Nephron (organoid): ENCODE data around the gene VWA5B1.

Experiments used
- H3K27ac Mint-ChIP-seq, 3 experiments: 2 replicates each; pipeline ENCODE4 v1.8.0; 2020; ENCODE audit warnings: mixed read lengths in 3 of 3, mild to moderate bottlenecking in 2 of 3, moderate library complexity in 1 of 3
- H3K27me3 Mint-ChIP-seq: 2 replicates; pipeline ENCODE4 v1.8.0; 2021; ENCODE audit warnings: low read depth, mild to moderate bottlenecking, moderate library complexity, mixed read lengths
- H3K36me3 Mint-ChIP-seq: 2 replicates; pipeline ENCODE4 v1.8.0; 2020; ENCODE audit warnings: low read depth, mixed read lengths
- H3K4me1 Mint-ChIP-seq: 2 replicates; pipeline ENCODE4 v1.8.0; 2020; ENCODE audit warnings: mixed read lengths
- H3K4me3 Mint-ChIP-seq, 3 experiments: 2 replicates each; pipeline ENCODE4 v1.8.0; 2020; ENCODE audit warnings: mild to moderate bottlenecking in 3 of 3, mixed read lengths in 3 of 3, moderate library complexity in 2 of 3
- H3K9me3 Mint-ChIP-seq: 2 replicates; pipeline ENCODE4 v1.8.0; 2020; ENCODE audit warnings: mixed read lengths
- TF ChIP-seq, protein P1 (sequence below), 3 experiments: fragments of 200-600 bp; sonication (generic); IDR thresholded peaks; one replicate each; pipeline ENCODE4 v1.5.0; 2021; ENCODE audit warnings: antibody characterized with exemption in 3 of 3; ENCODE audit not compliant: unreplicated experiment in 3 of 3

The VWA5B1 gene

DNA sequence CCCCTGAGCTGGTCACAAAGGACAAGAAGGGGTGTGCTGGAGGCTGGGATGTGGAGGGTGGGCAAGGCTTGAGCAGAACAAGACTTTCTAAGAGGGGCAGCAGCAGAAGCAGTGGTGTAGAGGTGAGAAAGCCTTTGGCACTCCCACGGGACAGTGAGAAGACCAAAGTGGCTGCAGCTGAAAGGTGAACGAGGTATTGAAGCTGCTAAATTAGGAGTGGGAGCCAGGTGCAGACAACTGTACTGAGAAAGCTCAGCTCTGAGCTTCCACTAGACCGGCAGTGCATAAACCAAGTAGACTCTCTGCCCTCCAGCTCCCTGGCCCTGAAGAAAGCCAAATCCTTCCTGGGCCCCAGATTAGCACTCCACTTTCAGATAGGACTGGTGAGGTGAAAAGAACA is 93.0 kb downstream of the VWA5B1 start:
- H3K36me3 Mint-ChIP-seq, result no peaks in the 10 kb centered on the region
- no peak overlapping the region for H3K27ac Mint-ChIP-seq
- H3K9me3 Mint-ChIP-seq, result no peaks in the 10 kb centered on the region
- peaks cover 85% of the 10 kb centered on the region for H3K27me3 Mint-ChIP-seq
- TF ChIP-seq, protein P1, sequence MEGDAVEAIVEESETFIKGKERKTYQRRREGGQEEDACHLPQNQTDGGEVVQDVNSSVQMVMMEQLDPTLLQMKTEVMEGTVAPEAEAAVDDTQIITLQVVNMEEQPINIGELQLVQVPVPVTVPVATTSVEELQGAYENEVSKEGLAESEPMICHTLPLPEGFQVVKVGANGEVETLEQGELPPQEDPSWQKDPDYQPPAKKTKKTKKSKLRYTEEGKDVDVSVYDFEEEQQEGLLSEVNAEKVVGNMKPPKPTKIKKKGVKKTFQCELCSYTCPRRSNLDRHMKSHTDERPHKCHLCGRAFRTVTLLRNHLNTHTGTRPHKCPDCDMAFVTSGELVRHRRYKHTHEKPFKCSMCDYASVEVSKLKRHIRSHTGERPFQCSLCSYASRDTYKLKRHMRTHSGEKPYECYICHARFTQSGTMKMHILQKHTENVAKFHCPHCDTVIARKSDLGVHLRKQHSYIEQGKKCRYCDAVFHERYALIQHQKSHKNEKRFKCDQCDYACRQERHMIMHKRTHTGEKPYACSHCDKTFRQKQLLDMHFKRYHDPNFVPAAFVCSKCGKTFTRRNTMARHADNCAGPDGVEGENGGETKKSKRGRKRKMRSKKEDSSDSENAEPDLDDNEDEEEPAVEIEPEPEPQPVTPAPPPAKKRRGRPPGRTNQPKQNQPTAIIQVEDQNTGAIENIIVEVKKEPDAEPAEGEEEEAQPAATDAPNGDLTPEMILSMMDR (IDR thresholded peaks at IDR 0.05; ENCODE audit: unreplicated experiment in 3 of 3), result no peak
- H3K4me3 Mint-ChIP-seq, result no peak overlapping the region
- no peaks in the 10 kb centered on the region for H3K4me1 Mint-ChIP-seq

DNA sequence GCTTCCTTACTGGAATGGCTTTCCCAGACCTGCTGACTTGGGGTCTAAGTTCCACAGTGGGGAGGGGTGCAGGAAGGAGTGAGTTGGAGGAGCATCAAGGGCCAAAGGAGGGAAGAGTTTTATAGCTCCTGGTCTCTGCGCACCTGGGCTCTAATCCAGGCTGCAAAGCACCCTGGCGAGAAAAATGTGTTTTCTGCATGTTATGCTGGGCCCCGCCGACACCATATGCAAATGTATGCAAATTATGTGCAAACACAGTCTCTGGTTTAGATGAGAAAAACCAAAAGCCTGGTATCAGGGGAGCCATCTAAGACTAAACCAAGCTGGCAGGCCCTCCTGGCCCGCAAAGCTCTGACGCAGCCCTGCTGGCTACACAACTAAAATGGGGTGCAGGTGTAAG is 95.0 kb downstream of the VWA5B1 start:
- Mint-ChIP-seq H3K36me3 (no peaks in the 10 kb centered on the region), H3K4me3 (no peak overlapping the region), H3K9me3 (peaks cover 1% of the 10 kb centered on the region), H3K27me3 (peaks cover 89% of the 10 kb centered on the region), H3K27ac (no peak overlapping the region), H3K4me1 (no peaks in the 10 kb centered on the region)
- TF ChIP-seq, protein P1 (IDR thresholded peaks at IDR 0.05; ENCODE audit: unreplicated experiment in 3 of 3), result no peak

DNA sequence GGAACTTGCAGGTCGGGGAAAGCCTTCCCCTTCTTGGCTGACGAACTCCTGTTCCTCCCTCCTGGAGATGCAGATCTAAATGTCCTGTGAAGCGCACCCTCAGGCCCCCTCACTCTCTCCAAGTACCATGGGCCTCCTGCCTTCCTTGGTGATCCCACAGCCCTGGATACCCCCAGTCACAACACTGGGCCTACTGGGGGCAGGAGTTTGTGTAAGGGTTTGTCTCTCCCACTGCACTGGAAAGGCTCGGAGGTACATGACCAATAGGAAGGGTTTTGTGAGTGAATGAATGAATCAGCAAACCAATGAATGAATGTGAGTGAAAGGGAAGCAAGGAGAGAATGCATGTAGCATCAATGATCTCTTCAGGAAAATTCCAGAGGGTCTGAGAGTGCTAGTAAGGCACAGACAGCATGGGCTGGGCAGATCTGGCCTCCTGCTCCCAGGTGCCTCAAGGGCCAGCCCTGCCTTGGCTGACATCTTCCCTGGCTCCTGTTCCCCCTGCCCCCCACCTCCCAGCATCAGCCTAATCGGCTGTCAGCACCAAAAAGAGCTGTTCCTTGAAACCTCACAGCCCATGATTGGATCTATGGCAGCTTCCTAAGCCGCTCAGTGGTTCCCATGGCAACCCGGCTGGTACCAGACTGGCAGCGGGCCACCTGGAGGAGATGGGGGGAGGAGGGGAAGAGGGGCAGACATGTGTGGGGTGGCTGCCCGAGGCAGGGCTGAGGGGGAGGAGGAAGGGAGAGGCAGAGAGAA is 95.8 kb downstream of the VWA5B1 start:
- no peaks in the 10 kb centered on the region for H3K36me3 Mint-ChIP-seq
- H3K4me1 Mint-ChIP-seq, result no peaks in the 10 kb centered on the region
- H3K27me3 Mint-ChIP-seq, result peaks cover 90% of the 10 kb centered on the region
- H3K27ac Mint-ChIP-seq, result no peak overlapping the region
- H3K9me3 Mint-ChIP-seq, result peaks cover 4% of the 10 kb centered on the region
- no peak overlapping the region for H3K4me3 Mint-ChIP-seq
- TF ChIP-seq, protein P1 (IDR thresholded peaks at IDR 0.05; ENCODE audit: unreplicated experiment in 3 of 3), result no peak

DNA sequence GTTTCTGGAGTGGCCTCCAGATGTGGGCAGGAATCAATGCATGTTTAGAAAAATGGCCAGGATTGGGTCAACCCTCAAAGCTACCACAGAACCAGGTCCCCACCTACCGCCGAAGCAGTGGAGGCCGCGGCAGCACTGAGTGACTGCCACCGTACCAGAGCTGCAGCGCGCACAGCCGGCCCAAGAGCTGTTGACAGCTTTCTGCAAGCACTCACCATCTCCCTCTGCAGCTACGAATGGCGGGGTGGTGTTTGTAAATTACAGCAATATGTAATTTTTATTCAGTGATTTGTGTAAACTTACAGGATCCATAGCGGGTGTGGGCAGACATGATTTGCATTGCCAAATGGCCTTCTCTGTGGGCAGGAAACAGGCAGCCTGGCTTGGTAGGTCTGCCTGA is 98.9 kb downstream of the VWA5B1 start:
- H3K4me1 Mint-ChIP-seq, result no peaks in the 10 kb centered on the region
- no peak overlapping the region for H3K4me3 Mint-ChIP-seq
- H3K36me3 Mint-ChIP-seq, result no peaks in the 10 kb centered on the region
- TF ChIP-seq, protein P1 (IDR thresholded peaks at IDR 0.05; ENCODE audit: unreplicated experiment in 3 of 3), result no peak
- peaks cover 89% of the 10 kb centered on the region for H3K27me3 Mint-ChIP-seq
- H3K9me3 Mint-ChIP-seq, result peaks cover 5% of the 10 kb centered on the region
- no peak overlapping the region for H3K27ac Mint-ChIP-seq

DNA sequence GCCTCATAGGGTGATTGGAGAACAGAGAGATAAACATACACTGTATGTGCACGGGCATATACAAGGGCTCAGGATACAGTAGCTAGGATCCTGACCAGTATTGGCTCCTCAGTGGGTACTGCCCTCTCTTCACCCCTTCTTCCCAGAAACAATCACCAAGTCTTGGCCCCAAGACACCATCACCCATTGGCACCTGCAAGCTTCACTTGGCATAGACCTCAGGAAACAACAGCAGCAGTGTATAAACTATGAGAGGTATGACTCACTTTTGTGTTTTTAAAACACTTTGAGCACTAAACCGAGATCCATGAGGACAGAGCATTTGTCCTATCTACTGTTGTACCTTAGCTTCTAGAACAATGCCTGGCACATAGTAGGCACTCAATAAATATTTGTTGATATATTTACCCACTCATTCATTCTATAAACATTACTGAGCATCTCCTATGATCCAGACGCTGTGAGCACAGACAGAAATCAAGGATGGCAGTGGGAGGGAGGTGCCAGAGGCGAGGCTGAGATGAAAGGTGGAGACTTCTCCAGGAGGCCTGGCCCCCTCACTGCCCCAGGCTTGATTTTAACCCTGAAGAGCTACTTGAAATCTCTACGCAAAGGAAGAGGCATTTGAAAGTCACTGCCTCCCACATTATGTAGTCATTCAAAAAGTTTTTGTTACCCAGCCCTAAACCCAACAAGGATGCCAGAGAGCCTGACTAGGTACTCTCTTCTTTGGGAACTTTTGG is 100.1 kb downstream of the VWA5B1 start:
- TF ChIP-seq, protein P1 (IDR thresholded peaks at IDR 0.05; ENCODE audit: unreplicated experiment in 3 of 3), result no peak
- Mint-ChIP-seq H3K4me1 (no peaks in the 10 kb centered on the region), H3K36me3 (no peaks in the 10 kb centered on the region)

More for the DNA sequence above, 100.1 kb downstream of the VWA5B1 start:
- H3K27ac Mint-ChIP-seq, result no peak overlapping the region
- peaks cover 11% of the 10 kb centered on the region for H3K9me3 Mint-ChIP-seq
- peaks cover 82% of the 10 kb centered on the region for H3K27me3 Mint-ChIP-seq
- H3K4me3 Mint-ChIP-seq, result no peak overlapping the region
